ENCODE data around the gene KLHL17. TPM values are rescaled to one million over a fixed set of nuclear protein-coding genes. Genes with fewer than 3 reads are reported as not detected.

KLHL17 gene
- total and polyA plus RNA-seq, 4 donors = 0.98 to 5.4 (median 2.1) TPM

DNA sequence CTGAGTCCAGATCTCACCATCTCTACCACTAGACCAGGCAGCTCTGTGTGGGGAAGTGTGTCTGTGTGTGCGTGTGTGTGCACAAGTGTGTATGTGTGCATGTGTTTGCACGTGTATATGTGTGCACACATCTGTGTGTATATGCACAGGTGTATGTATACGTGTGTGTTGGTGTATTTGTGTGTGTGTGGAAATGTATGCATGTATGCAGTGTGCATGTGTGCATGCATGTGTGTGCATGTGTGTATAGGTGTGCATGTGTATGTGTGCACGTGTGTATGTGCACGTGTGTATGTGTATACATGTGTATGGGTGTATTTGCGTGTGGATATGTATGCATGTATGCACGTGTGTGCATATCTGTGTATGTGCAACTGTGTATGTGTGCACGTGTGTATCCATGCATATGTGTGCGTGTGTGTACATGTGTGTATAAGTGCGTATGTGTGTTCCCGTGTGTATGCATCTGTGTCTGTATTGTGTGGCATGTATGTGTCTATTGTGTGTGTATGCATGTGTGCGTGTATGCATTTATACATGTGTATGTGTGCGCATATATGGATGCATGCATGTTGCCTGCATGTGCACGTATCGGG is 9.0 kb downstream of the KLHL17 start:
- Histone ChIP-seq H3K36me3 (ENCODE audit: control insufficient read depth in 4 of 4, insufficient read depth in 3 of 4, low read depth in 1 of 4, low read length in 3 of 4) (no peaks in the 10 kb centered on the region), H3K27ac (ENCODE audit: low read depth in 1 of 2, low read length in 2 of 2) (no peak overlapping the region), H3K9ac (ENCODE audit: low read depth in 1 of 2, low read length in 2 of 2) (no peak overlapping the region), H3K9me3 (ENCODE audit: control insufficient read depth in 4 of 4, low read length in 3 of 4) (no peaks in the 10 kb centered on the region), H3K4me1 (ENCODE audit: control insufficient read depth in 4 of 4, insufficient read depth in 4 of 4, low read length in 3 of 4) (peaks cover 3 to 12% (median 9%) of the 10 kb centered on the region in 4 donors), H3K27me3 (ENCODE audit: control insufficient read depth in 4 of 4, insufficient read depth in 4 of 4, low read length in 3 of 4) (peaks cover 0 to 24% (median 1%) of the 10 kb centered on the region in 4 donors), H3K4me3 (ENCODE audit: low read depth in 1 of 3, low read length in 3 of 3) (no peak overlapping the region)
- no peak for DNase-seq (ENCODE audit: low spot score)
- TF ChIP-seq FOXA1 (IDR thresholded peaks at IDR 0.05) (no peak), TAF1 (conservative IDR thresholded peaks at IDR 0.05) (no peak), RXRA (IDR thresholded peaks at IDR 0.05) (no peak), EGR1 (IDR thresholded peaks at IDR 0.05; ENCODE audit: low read depth in 2 of 2) (no peak), HNF4G (IDR thresholded peaks at IDR 0.05) (no peak), SP1 (IDR thresholded peaks at IDR 0.05) (no peak), YY1 (IDR thresholded peaks at IDR 0.05) (no peak), RAD21 (IDR thresholded peaks at IDR 0.05) (no peak), GABPA (IDR thresholded peaks at IDR 0.05 in 1 of 2, conservative IDR thresholded peaks at IDR 0.05 in 1 of 2) (no peak), HNF4A (conservative IDR thresholded peaks at IDR 0.05) (no peak), JUND (IDR thresholded peaks at IDR 0.05) (no peak), FOXA2 (IDR thresholded peaks at IDR 0.05) (no peak)
- TF ChIP-seq, protein P1, sequence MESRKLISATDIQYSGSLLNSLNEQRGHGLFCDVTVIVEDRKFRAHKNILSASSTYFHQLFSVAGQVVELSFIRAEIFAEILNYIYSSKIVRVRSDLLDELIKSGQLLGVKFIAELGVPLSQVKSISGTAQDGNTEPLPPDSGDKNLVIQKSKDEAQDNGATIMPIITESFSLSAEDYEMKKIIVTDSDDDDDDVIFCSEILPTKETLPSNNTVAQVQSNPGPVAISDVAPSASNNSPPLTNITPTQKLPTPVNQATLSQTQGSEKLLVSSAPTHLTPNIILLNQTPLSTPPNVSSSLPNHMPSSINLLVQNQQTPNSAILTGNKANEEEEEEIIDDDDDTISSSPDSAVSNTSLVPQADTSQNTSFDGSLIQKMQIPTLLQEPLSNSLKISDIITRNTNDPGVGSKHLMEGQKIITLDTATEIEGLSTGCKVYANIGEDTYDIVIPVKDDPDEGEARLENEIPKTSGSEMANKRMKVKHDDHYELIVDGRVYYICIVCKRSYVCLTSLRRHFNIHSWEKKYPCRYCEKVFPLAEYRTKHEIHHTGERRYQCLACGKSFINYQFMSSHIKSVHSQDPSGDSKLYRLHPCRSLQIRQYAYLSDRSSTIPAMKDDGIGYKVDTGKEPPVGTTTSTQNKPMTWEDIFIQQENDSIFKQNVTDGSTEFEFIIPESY (IDR thresholded peaks at IDR 0.05) = no peak
- TF ChIP-seq, protein P2, sequence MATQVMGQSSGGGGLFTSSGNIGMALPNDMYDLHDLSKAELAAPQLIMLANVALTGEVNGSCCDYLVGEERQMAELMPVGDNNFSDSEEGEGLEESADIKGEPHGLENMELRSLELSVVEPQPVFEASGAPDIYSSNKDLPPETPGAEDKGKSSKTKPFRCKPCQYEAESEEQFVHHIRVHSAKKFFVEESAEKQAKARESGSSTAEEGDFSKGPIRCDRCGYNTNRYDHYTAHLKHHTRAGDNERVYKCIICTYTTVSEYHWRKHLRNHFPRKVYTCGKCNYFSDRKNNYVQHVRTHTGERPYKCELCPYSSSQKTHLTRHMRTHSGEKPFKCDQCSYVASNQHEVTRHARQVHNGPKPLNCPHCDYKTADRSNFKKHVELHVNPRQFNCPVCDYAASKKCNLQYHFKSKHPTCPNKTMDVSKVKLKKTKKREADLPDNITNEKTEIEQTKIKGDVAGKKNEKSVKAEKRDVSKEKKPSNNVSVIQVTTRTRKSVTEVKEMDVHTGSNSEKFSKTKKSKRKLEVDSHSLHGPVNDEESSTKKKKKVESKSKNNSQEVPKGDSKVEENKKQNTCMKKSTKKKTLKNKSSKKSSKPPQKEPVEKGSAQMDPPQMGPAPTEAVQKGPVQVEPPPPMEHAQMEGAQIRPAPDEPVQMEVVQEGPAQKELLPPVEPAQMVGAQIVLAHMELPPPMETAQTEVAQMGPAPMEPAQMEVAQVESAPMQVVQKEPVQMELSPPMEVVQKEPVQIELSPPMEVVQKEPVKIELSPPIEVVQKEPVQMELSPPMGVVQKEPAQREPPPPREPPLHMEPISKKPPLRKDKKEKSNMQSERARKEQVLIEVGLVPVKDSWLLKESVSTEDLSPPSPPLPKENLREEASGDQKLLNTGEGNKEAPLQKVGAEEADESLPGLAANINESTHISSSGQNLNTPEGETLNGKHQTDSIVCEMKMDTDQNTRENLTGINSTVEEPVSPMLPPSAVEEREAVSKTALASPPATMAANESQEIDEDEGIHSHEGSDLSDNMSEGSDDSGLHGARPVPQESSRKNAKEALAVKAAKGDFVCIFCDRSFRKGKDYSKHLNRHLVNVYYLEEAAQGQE (IDR thresholded peaks at IDR 0.05) = no peak
- TF ChIP-seq, protein P3, sequence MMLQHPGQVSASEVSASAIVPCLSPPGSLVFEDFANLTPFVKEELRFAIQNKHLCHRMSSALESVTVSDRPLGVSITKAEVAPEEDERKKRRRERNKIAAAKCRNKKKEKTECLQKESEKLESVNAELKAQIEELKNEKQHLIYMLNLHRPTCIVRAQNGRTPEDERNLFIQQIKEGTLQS (IDR thresholded peaks at IDR 0.05) = no peak
- TF ChIP-seq, protein P4, sequence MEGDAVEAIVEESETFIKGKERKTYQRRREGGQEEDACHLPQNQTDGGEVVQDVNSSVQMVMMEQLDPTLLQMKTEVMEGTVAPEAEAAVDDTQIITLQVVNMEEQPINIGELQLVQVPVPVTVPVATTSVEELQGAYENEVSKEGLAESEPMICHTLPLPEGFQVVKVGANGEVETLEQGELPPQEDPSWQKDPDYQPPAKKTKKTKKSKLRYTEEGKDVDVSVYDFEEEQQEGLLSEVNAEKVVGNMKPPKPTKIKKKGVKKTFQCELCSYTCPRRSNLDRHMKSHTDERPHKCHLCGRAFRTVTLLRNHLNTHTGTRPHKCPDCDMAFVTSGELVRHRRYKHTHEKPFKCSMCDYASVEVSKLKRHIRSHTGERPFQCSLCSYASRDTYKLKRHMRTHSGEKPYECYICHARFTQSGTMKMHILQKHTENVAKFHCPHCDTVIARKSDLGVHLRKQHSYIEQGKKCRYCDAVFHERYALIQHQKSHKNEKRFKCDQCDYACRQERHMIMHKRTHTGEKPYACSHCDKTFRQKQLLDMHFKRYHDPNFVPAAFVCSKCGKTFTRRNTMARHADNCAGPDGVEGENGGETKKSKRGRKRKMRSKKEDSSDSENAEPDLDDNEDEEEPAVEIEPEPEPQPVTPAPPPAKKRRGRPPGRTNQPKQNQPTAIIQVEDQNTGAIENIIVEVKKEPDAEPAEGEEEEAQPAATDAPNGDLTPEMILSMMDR (IDR thresholded peaks at IDR 0.05; ENCODE audit: low read depth, low read length, missing input control) = no peak
- TF ChIP-seq, protein P5, sequence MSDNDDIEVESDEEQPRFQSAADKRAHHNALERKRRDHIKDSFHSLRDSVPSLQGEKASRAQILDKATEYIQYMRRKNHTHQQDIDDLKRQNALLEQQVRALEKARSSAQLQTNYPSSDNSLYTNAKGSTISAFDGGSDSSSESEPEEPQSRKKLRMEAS (IDR thresholded peaks at IDR 0.05) = no peak
- WGBS = 79% methylated on average over 15 of the region's 15 CpGs
